GM12878 (cell line): Measurements from ENCODE around the gene KLHL36. TPM values are rescaled to one million over a fixed set of nuclear protein-coding genes. Genes with fewer than 3 reads are reported as not detected.

ENCODE experiments used
- ATAC-seq: fragments of 200-7000 bp; cut with Tn5 transposase; 3 replicates; pipeline ENCODE4 v1.9.1; 2020; ENCODE audit warnings: mild to moderate bottlenecking, moderate library complexity
- BruUV-seq: library from RNA; stranded (reverse); fragments of 400-500 nt; replicated peaks from 2 replicates; lab custom pipeline; 2021; lab: Mats Ljungman, UMichigan
- CTCF ChIA-PET: fragments of 300-600 bp; sonication (Branson Sonifier 250); formaldehyde crosslinking; extraction: SDS; loops from one replicate; lab custom pipeline; 2021; ENCODE audit warnings: inconsistent platforms; lab: Yijun Ruan, JAX
- POLR2A ChIA-PET: fragments of 350-600 bp; formaldehyde crosslinking; extraction: SDS; loops from one replicate; lab custom pipeline; 2021; ENCODE audit warnings: inconsistent platforms; lab: Charles Lee
- RAD21 ChIA-PET: fragments of 300-600 bp; sonication (Branson Sonifier 250); formaldehyde crosslinking; loops from one replicate; lab custom pipeline; 2023; ENCODE audit warnings: antibody characterized with exemption; ENCODE audit not compliant: unreplicated experiment; lab: Charles Lee
- SMC1A ChIA-PET: fragments of 300-600 bp; sonication (Branson Sonifier 250); formaldehyde crosslinking; loops from one replicate; lab custom pipeline; 2023; ENCODE audit not compliant: unreplicated experiment, uncharacterized antibody; lab: Charles Lee
- DNase-seq: peaks from one replicate; pipeline ENCODE4 v3.0.0-alpha.2; 2011; ENCODE audit warnings: low read depth, low spot score
- FAIRE-seq: peaks from 3 replicates; lab custom pipeline; 2011; peaks lifted over from hg19 to GRCh38; lab: Jason Lieb, UNC
- H2AFZ ChIP-seq: 2 replicates; pipeline ENCODE4 v1.6.0; 2011; ENCODE audit warnings: low read depth, low read length, control low read depth; ENCODE audit not compliant: control insufficient read depth
- H3K27ac ChIP-seq: 2 replicates; pipeline ENCODE4 v1.5.1; 2011; ENCODE audit warnings: control low read depth; ENCODE audit not compliant: control insufficient read depth, insufficient read depth
- H3K27me3 ChIP-seq, 2 experiments: replicated peaks in 1 of 2; 2 replicates each; pipeline versions ENCODE4 v1.6.0 to v1.6.1; 2011; ENCODE audit warnings: low read length in 1 of 2; ENCODE audit not compliant: control insufficient read depth in 2 of 2, insufficient read depth in 2 of 2
- H3K36me3 ChIP-seq, 2 experiments: 2 replicates each; pipeline ENCODE4 v1.5.1; 2011; ENCODE audit warnings: low read length in 1 of 2; ENCODE audit not compliant: control insufficient read depth in 2 of 2, insufficient read depth in 2 of 2
- H3K4me1 ChIP-seq: 2 replicates; pipeline ENCODE4 v1.6.1; 2011; ENCODE audit warnings: mild to moderate bottlenecking, low read length, moderate library complexity, mixed read lengths; ENCODE audit not compliant: control insufficient read depth, insufficient read depth
- H3K4me2 ChIP-seq: 2 replicates; pipeline ENCODE4 v1.6.0; 2011; ENCODE audit warnings: control low read depth; ENCODE audit not compliant: control insufficient read depth, insufficient read depth
- H3K4me3 ChIP-seq: fragments of 200-600 bp; sonication (generic); 2 replicates; pipeline ENCODE4 v1.5.1; 2016
- H3K79me2 ChIP-seq: 2 replicates; pipeline ENCODE4 v1.6.0; 2011; ENCODE audit warnings: low read length; ENCODE audit not compliant: control insufficient read depth, insufficient read depth
- H3K9ac ChIP-seq: 2 replicates; pipeline ENCODE4 v1.8.0; 2011; ENCODE audit warnings: low read length, control low read depth, mixed read lengths; ENCODE audit not compliant: control insufficient read depth, insufficient read depth
- H3K9me3 ChIP-seq: replicated peaks from 3 replicates; pipeline ENCODE4 v1.5.1; 2011; ENCODE audit warnings: mild to moderate bottlenecking, low read length; ENCODE audit not compliant: control insufficient read depth, insufficient read depth
- H4K20me1 ChIP-seq: 2 replicates; pipeline ENCODE4 v1.6.0; 2011; ENCODE audit not compliant: control insufficient read depth, insufficient read depth
- CEBPB ChIP-seq, 2 experiments: fragments of 150-350 bp in 1 of 2; IDR thresholded peaks; 2 replicates each; pipeline ENCODE4 v1.6.1; 2012 to 2014; ENCODE audit warnings: low read depth in 2 of 2, low read length in 2 of 2, borderline replicate concordance in 1 of 2, inconsistent platforms in 1 of 2
- NR2C1 ChIP-seq: fragments of 450-650 bp; IDR thresholded peaks from 2 replicates; pipeline ENCODE4 v1.6.1; 2017; ENCODE audit warnings: antibody characterized with exemption, mild to moderate bottlenecking, moderate library complexity
- PAX8 ChIP-seq: fragments of 450-650 bp; IDR thresholded peaks from 2 replicates; pipeline ENCODE4 v1.6.1; 2017; ENCODE audit warnings: mild to moderate bottlenecking, moderate library complexity
- SUPT20H ChIP-seq: IDR thresholded peaks from 2 replicates; pipeline ENCODE4 v1.6.1; 2011; ENCODE audit warnings: low read depth, mild to moderate bottlenecking, low read length, moderate library complexity, borderline replicate concordance; ENCODE audit not compliant: control insufficient read depth
- TAF1 ChIP-seq: IDR thresholded peaks from 2 replicates; pipeline ENCODE4 v1.6.1; 2011; ENCODE audit warnings: mild to moderate bottlenecking, low read depth, low read length, borderline replicate concordance
- TARDBP ChIP-seq: IDR thresholded peaks from 2 replicates; pipeline ENCODE4 v1.6.1; 2016; ENCODE audit warnings: borderline replicate concordance
- WGBS: methylation state at CpG from one replicate; pipeline ENCODE4 v1.1.6; 2016; ENCODE audit warnings: low lambda C conversion rate; ENCODE audit not compliant: insufficient replicate concordance, insufficient coverage; ENCODE audit errors: missing lambda C conversion rate; 5-methylcytosine and 5-hydroxymethylcytosine counted together
- in situ Hi-C: fragments of 300-500 bp; cut with MboI; formaldehyde crosslinking; loops from 9 replicates; pipeline ENCODE4 v1.14.3; 2018; ENCODE audit warnings: mixed read lengths
- intact Hi-C: fragments of 100-400 bp; cut with micrococcal nuclease; formaldehyde crosslinking; loops from one replicate; pipeline ENCODE4 v1.14.2; 2022; ENCODE audit not compliant: unreplicated experiment
- polyA plus RNA-seq, 11 experiments: library from polyadenylated mRNA; depleted of rRNA in 4 of 11; unstranded in 6 of 11; stranded (reverse) in 5 of 11; fragments of >200 nt; fragmentation: Nextera tagmentation in 4 of 11; fragmentation: Illumina TruSeq in 1 of 11; extraction: Ambion mirVana in 4 of 11; extraction: Trizol in 1 of 11; gene quantifications; 1 replicate in 1 of 11; 2 replicates in 10 of 11; pipeline versions ENCODE4 v1.2.1 to v1.2.3, GENCODE V29; 2011 to 2016; ENCODE audit warnings: inconsistent platforms in 2 of 11, missing spikeins in 2 of 11, low read depth in 1 of 11
- total RNA-seq, 4 experiments: library from RNA; depleted of rRNA in 3 of 4; stranded (reverse); fragments of >200 nt in 3 of 4; fragmentation: Illumina TruSeq in 1 of 4; extraction: Trizol in 1 of 4; gene quantifications; 2 replicates each; pipeline versions ENCODE4 v1.2.1 to v1.2.3, GENCODE V29; 2013 to 2021
- TF ChIP-seq, protein P1 (sequence below): IDR thresholded peaks from 2 replicates; pipeline ENCODE4 v1.6.1; 2011; ENCODE audit warnings: low read depth, mild to moderate bottlenecking, low read length, moderate library complexity, borderline replicate concordance; ENCODE audit errors: extremely low read depth
- TF ChIP-seq, protein P2 (sequence below): fragments of 450-650 bp; IDR thresholded peaks from 2 replicates; pipeline ENCODE4 v1.6.1; 2017; ENCODE audit warnings: mild to moderate bottlenecking, low read depth, inconsistent platforms; ENCODE audit not compliant: poor library complexity, severe bottlenecking

The KLHL36 gene
- total and polyA plus RNA-seq, 10 of the 15 experiments (the other 5 are each of a cell fraction or from before 2014, with no cell fraction given) = 2.6 to 45.3 (median 16.8) TPM

DNA sequence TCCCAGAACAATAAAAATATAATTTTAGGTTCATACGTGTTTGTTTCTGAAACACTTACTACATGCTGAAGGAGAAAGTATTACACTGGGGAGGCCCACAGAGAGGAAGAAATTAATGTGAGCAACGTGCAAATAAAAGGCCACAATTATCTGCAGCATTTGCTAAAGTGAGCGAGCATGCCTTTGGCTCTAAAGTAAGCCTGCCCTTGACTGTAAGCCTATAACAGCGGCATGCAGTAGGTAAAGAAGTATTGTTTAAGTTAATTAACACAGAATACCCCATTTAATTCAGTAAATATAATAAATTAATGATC is 17.2 kb upstream of the KLHL36 start:
- CTCF ChIA-PET = interaction anchor here (0.8 to 1.7 kb wide), 5 partner anchors 8 to 125 kb away, joined by 3 to 8 read pairs (median 4); no protein-coding TSS in a partner anchor
- SMC1A ChIA-PET = interaction anchor here (1.0 to 3.9 kb wide), 2 partner anchors 8 to 95 kb away, joined by 8 to 21 read pairs; no protein-coding TSS in a partner anchor
- DNase-seq (no peak), ATAC-seq (peak; percentile 48), FAIRE-seq (no peak)
- Histone ChIP-seq H3K4me3 (no peak overlapping the region), H3K79me2 (no peaks in the 10 kb centered on the region), H3K27ac (peak overlapping the region; percentile 58; the same call in 1 of the 2 replicates), H3K36me3 (no peaks in the 10 kb centered on the region), H2AFZ (no peak overlapping the region), H3K4me1 (peaks cover 29% of the 10 kb centered on the region), H4K20me1 (no peaks in the 10 kb centered on the region), H3K4me2 (no peak overlapping the region; the same call in 1 of the 2 replicates), H3K9ac (no peak overlapping the region), H3K27me3 (no peaks in the 10 kb centered on the region), H3K9me3 (no peaks in the 10 kb centered on the region)
- POLR2A ChIA-PET = interaction anchor here (0.6 kb wide), 1 partner anchor 11 kb away, joined by 3 read pairs; no protein-coding TSS in a partner anchor
- intact Hi-C loops (no loop called here), in situ Hi-C loops (loop anchor here (25.0 kb wide), 1 partner anchor 331 kb away; no protein-coding TSS in a partner anchor)
- TF ChIP-seq, protein P1, sequence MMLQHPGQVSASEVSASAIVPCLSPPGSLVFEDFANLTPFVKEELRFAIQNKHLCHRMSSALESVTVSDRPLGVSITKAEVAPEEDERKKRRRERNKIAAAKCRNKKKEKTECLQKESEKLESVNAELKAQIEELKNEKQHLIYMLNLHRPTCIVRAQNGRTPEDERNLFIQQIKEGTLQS = no peak
- TF ChIP-seq CEBPB (IDR thresholded peaks at IDR 0.05; ENCODE audit: borderline replicate concordance in 1 of 2, low read depth in 2 of 2, low read length in 2 of 2) (no peak), NR2C1 (no peak), PAX8 (no peak), SUPT20H (no peak), TARDBP (no peak), TAF1 (no peak)
- TF ChIP-seq, protein P2, sequence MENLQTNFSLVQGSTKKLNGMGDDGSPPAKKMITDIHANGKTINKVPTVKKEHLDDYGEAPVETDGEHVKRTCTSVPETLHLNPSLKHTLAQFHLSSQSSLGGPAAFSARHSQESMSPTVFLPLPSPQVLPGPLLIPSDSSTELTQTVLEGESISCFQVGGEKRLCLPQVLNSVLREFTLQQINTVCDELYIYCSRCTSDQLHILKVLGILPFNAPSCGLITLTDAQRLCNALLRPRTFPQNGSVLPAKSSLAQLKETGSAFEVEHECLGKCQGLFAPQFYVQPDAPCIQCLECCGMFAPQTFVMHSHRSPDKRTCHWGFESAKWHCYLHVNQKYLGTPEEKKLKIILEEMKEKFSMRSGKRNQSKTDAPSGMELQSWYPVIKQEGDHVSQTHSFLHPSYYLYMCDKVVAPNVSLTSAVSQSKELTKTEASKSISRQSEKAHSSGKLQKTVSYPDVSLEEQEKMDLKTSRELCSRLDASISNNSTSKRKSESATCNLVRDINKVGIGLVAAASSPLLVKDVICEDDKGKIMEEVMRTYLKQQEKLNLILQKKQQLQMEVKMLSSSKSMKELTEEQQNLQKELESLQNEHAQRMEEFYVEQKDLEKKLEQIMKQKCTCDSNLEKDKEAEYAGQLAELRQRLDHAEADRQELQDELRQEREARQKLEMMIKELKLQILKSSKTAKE = no peak
- RAD21 ChIA-PET = interaction anchor here (1.0 to 1.5 kb wide), 2 partner anchors 33 to 95 kb away, joined by 4 to 5 read pairs; no protein-coding TSS in a partner anchor
- 26% methylated on average over 4 of the region's 4 CpGs for WGBS
- no TSS peak for BruUV-seq
